IPS-15b (cell line): ENCODE measurements around the gene CCDC107.

ENCODE experiments used
- H3K27me3 ChIP-seq: one replicate; pipeline ENCODE4 v1.6.1; 2013; ENCODE audit warnings: low read length; ENCODE audit not compliant: control insufficient read depth, insufficient read depth
- H3K36me3 ChIP-seq: one replicate; pipeline ENCODE4 v1.6.1; 2013; ENCODE audit warnings: low read length; ENCODE audit not compliant: control insufficient read depth, insufficient read depth
- H3K4me1 ChIP-seq: one replicate; pipeline ENCODE4 v1.6.1; 2013; ENCODE audit warnings: mild to moderate bottlenecking, low read length; ENCODE audit not compliant: control insufficient read depth, insufficient read depth
- H3K4me3 ChIP-seq: one replicate; pipeline ENCODE4 v1.5.1; 2013; ENCODE audit warnings: low read depth, low read length
- H3K9ac ChIP-seq: one replicate; pipeline ENCODE4 v1.6.1; 2013; ENCODE audit warnings: low read depth, mild to moderate bottlenecking, low read length
- H3K9me3 ChIP-seq: one replicate; pipeline ENCODE4 v1.6.1; 2013; ENCODE audit warnings: mild to moderate bottlenecking, low read length; ENCODE audit not compliant: control insufficient read depth, insufficient read depth

Gene CCDC107

GRCh38 chr9:35680331-35681105, 22.4 kb downstream of the CCDC107 start:
- no peaks in the 10 kb centered on the region for H3K9me3 ChIP-seq
- H3K36me3 ChIP-seq, result peaks cover 36% of the 10 kb centered on the region
- no peak overlapping the region for H3K9ac ChIP-seq
- peaks cover 3% of the 10 kb centered on the region for H3K4me1 ChIP-seq
- H3K4me3 ChIP-seq, result no peak overlapping the region
- peaks cover 2% of the 10 kb centered on the region for H3K27me3 ChIP-seq

GRCh38 chr9:35681341-35682002, 23.4 kb downstream of the CCDC107 start:
- Histone ChIP-seq H3K4me1 (peaks cover under 1% of the 10 kb centered on the region), H3K9ac (no peak overlapping the region), H3K36me3 (peaks cover 40% of the 10 kb centered on the region), H3K27me3 (no peaks in the 10 kb centered on the region), H3K4me3 (no peak overlapping the region), H3K9me3 (no peaks in the 10 kb centered on the region)

DNA sequence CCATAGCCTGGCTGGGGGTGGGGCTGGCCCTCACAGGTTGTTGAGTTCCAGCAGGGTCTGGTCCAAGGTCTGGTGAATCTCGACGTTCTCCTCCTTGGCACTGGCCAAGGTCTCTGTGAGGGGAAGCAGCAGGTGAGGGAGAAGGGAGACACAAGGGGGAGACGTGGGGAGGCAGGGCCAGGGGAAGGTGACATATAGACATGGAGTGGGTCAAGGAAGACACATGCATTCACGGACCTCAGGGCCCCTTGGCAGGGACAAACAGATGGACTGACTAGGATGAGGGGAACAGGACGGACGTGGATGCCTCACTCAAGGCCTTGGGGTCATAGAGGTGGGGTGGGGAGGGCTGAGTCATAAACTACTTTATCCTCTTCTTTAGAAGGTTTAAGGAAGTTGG, 24.0 kb downstream of the CCDC107 start:
- no peaks in the 10 kb centered on the region for H3K27me3 ChIP-seq
- no peak overlapping the region for H3K4me3 ChIP-seq
- H3K9me3 ChIP-seq, result no peaks in the 10 kb centered on the region
- H3K36me3 ChIP-seq, result peaks cover 44% of the 10 kb centered on the region
- H3K9ac ChIP-seq, result no peak overlapping the region
- no peaks in the 10 kb centered on the region for H3K4me1 ChIP-seq

- H3K4me1 ChIP-seq, result peaks cover 4% of the 10 kb centered on the region
- peaks cover 47% of the 10 kb centered on the region for H3K36me3 ChIP-seq
- H3K9ac ChIP-seq, result no peak overlapping the region
- no peaks in the 10 kb centered on the region for H3K27me3 ChIP-seq
- H3K4me3 ChIP-seq, result no peak overlapping the region
- H3K9me3 ChIP-seq, result no peaks in the 10 kb centered on the region
Observed at GRCh38 chr9:35682520-35683315, 24.6 kb downstream of the CCDC107 start.

- no peaks in the 10 kb centered on the region for H3K27me3 ChIP-seq
Observed at GRCh38 chr9:35683323-35683722, 25.2 kb downstream of the CCDC107 start.

DNA sequence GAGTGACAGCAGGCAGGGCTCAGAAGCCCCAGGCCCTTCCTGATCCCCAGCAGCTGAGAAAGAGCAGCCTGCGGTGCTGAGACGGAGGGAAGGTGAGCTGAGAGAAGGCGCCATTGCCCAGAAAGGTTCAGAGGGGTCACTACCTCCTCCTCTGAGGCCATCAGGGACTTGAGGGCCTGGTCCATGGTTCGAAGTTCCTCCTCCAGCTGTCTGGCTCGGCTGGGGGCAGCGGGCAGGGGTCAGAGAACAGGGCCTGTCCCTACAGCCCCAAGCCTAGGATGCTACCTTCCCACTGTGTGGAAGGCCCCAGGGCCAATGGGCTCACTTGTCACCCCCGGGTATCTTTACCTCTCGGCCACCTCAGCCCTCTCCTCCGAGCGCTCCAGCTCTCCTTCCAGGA, 26.8 kb downstream of the CCDC107 start:
- peaks cover 10% of the 10 kb centered on the region for H3K4me1 ChIP-seq
- no peak overlapping the region for H3K4me3 ChIP-seq
- H3K9ac ChIP-seq, result no peak overlapping the region
- H3K36me3 ChIP-seq, result peaks cover 52% of the 10 kb centered on the region
- H3K9me3 ChIP-seq, result no peaks in the 10 kb centered on the region
- no peaks in the 10 kb centered on the region for H3K27me3 ChIP-seq

More at GRCh38 chr9:35683323-35683722, 25.2 kb downstream of the CCDC107 start:
- H3K36me3 ChIP-seq, result peaks cover 52% of the 10 kb centered on the region
- no peaks in the 10 kb centered on the region for H3K9me3 ChIP-seq
- H3K9ac ChIP-seq, result no peak overlapping the region
- peaks cover 7% of the 10 kb centered on the region for H3K4me1 ChIP-seq
- H3K4me3 ChIP-seq, result no peak overlapping the region

DNA sequence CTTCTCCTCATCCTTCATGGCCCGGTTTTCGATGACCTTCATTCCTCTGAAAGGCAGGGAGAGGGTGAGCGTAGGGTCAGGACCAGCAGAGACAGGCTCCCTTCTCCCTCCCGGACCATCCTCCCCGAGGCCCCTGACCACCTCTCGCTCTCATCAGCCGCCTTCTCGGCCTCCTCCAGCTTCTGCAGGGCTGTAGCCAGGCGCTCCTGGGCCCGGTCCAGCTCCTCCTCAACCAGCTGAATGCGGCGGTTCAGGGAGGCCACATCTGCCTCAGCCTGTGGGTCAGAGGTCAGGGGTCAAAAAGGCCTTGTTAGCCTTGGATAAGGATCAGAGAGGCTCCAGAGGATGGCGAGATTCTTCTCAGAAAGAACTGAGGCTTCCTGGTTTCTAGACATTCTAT, 27.4 kb downstream of the CCDC107 start:
- no peaks in the 10 kb centered on the region for H3K9me3 ChIP-seq
- H3K4me3 ChIP-seq, result no peak overlapping the region
- H3K27me3 ChIP-seq, result no peaks in the 10 kb centered on the region
- peaks cover 52% of the 10 kb centered on the region for H3K36me3 ChIP-seq
- no peak overlapping the region for H3K9ac ChIP-seq
- peaks cover 10% of the 10 kb centered on the region for H3K4me1 ChIP-seq

DNA sequence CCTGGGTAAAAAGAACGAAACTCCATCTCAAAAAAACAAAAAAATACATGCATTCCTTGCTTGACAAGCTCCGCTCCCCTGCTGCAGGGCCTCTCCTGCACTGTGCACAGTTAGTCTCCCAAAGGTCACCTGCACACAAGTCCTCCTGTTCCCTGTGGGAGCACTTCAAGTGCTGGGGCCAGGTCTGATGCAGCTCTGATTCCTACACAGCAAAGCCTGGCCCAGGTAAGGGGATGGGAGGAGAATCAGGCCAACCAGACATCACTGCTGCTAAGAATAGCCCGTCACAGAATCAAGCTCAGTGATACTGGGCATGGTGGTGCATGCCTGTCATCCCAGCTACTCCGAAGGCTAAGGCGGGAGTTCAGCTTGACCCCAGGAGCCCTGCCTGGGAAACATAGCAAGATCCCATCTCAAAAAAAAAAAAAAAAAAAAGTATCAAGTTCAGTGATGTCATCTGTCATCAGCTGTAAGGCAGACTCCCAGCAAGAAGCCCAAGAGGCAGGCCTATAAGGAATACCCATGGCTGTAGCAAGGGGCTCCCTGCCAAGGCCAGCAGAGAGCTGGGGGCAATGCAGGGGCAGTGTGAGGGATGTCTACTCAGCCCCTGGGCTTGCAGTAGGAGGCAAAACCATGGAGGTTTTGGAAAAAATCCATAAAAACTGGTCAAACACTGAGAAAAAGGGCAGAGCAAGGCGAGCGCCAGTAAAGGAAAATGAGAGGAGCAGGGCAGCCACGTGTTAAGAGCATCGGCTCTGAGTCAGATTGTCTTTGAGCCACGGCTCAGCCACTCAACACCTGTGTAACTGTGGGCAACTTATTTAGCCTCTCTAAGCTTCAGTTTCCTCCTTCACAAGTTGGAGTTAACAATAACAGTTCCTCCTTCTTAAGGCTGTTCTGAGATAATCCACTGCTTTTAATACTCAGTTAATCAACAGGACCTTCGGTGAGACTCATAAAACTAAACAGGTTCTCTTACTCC, 28.4 kb downstream of the CCDC107 start:
- Histone ChIP-seq H3K36me3 (peaks cover 52% of the 10 kb centered on the region), H3K4me1 (peaks cover 10% of the 10 kb centered on the region), H3K27me3 (no peaks in the 10 kb centered on the region), H3K9me3 (no peaks in the 10 kb centered on the region), H3K9ac (no peak overlapping the region), H3K4me3 (no peak overlapping the region)

- Histone ChIP-seq H3K36me3 (peaks cover 48% of the 10 kb centered on the region), H3K4me3 (no peak overlapping the region), H3K4me1 (peaks cover 10% of the 10 kb centered on the region), H3K9me3 (no peaks in the 10 kb centered on the region), H3K9ac (no peak overlapping the region), H3K27me3 (no peaks in the 10 kb centered on the region)
Observed at GRCh38 chr9:35687306-35687705, 29.2 kb downstream of the CCDC107 start.

DNA sequence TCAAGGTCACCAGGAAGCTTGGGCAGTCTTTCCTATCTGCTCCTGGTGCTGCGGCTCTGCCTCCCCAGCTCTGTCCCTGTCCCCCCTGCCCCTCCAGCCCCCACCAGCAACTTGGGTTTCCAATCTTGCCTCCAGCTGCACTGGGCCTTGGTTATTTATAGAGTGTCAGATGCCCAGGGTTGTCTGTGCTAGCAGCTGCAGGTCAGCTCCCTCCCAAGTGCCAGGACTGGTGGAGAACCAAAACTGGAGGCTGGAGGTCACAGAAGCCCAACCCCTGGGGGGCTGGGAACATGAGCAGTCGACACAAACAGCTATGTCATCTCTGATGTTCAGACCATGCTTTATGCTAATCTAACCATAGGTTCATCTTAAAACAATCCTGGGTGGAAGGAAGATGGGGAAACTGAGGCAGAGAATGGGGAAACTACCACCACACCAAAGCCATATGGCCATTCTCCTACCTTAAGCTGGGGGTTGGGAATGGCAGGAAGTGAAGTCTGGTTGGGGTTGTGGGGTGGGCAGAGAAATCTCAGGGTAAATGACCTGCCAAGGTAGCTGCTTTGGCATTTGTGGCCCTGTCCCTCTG, 30.0 kb downstream of the CCDC107 start:
- no peaks in the 10 kb centered on the region for H3K27me3 ChIP-seq
- no peaks in the 10 kb centered on the region for H3K9me3 ChIP-seq
- H3K4me1 ChIP-seq, result peaks cover 10% of the 10 kb centered on the region
- H3K9ac ChIP-seq, result no peak overlapping the region
- H3K4me3 ChIP-seq, result peak overlapping the region; percentile 81
- peaks cover 40% of the 10 kb centered on the region for H3K36me3 ChIP-seq
